Measurements from ENCODE around the gene SERPINB6.

DNA sequence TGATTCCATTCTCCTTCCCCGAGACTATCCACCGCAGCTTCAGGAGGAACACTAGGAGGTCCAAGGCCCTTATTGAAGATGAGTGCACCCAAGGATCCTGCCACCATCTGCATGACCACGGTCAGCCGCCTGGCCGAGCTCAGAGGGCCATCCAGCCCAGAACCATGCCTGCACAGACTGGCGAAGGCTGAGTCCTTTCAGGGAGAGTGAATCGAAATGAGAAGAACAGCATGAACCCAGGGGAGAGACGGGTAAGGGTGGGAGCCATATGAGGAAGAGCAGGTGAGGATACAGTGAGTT lies 26.3 kb downstream of the SERPINB6 start:
- TF ChIP-seq, protein P1, sequence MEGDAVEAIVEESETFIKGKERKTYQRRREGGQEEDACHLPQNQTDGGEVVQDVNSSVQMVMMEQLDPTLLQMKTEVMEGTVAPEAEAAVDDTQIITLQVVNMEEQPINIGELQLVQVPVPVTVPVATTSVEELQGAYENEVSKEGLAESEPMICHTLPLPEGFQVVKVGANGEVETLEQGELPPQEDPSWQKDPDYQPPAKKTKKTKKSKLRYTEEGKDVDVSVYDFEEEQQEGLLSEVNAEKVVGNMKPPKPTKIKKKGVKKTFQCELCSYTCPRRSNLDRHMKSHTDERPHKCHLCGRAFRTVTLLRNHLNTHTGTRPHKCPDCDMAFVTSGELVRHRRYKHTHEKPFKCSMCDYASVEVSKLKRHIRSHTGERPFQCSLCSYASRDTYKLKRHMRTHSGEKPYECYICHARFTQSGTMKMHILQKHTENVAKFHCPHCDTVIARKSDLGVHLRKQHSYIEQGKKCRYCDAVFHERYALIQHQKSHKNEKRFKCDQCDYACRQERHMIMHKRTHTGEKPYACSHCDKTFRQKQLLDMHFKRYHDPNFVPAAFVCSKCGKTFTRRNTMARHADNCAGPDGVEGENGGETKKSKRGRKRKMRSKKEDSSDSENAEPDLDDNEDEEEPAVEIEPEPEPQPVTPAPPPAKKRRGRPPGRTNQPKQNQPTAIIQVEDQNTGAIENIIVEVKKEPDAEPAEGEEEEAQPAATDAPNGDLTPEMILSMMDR (IDR thresholded peaks at IDR 0.05), result no peak
- TF ChIP-seq POLR2A (IDR thresholded peaks at IDR 0.05), result no peak

Data from uterus (tissue), 2 donors.